ENCODE measurements around the gene KIRREL2. TPM values are rescaled to one million over a fixed set of nuclear protein-coding genes. Genes with fewer than 3 reads are reported as not detected.

Gene KIRREL2
- total RNA-seq, 2 donors from 2014 or later, result 1.2 TPM; not detected in 1

GRCh38 chr19:35841961-35842595 lies 14.6 kb upstream of the KIRREL2 start:
- Histone ChIP-seq H3K4me1 (replicated peaks) (peaks cover 3% of the 10 kb centered on the region), H3K36me3 (no peaks in the 10 kb centered on the region), H3K4me3 (no peak overlapping the region), H3K27ac (no peak overlapping the region), H3K9me3 (no peaks in the 10 kb centered on the region), H3K27me3 (replicated peaks; ENCODE audit: insufficient read depth) (peaks cover 16% of the 10 kb centered on the region)
- TF ChIP-seq POLR2A (IDR thresholded peaks at IDR 0.05) (no peak), POLR2AphosphoS5 (IDR thresholded peaks at IDR 0.05) (no peak)
- TF ChIP-seq, protein P1, sequence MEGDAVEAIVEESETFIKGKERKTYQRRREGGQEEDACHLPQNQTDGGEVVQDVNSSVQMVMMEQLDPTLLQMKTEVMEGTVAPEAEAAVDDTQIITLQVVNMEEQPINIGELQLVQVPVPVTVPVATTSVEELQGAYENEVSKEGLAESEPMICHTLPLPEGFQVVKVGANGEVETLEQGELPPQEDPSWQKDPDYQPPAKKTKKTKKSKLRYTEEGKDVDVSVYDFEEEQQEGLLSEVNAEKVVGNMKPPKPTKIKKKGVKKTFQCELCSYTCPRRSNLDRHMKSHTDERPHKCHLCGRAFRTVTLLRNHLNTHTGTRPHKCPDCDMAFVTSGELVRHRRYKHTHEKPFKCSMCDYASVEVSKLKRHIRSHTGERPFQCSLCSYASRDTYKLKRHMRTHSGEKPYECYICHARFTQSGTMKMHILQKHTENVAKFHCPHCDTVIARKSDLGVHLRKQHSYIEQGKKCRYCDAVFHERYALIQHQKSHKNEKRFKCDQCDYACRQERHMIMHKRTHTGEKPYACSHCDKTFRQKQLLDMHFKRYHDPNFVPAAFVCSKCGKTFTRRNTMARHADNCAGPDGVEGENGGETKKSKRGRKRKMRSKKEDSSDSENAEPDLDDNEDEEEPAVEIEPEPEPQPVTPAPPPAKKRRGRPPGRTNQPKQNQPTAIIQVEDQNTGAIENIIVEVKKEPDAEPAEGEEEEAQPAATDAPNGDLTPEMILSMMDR (IDR thresholded peaks at IDR 0.05), result no peak
- no peak for DNase-seq (ENCODE audit: low spot score)
- intact Hi-C loops (cut with DNase I), result no loop called here
- 84% methylated on average over 13 of the region's 13 CpGs for WGBS

DNA sequence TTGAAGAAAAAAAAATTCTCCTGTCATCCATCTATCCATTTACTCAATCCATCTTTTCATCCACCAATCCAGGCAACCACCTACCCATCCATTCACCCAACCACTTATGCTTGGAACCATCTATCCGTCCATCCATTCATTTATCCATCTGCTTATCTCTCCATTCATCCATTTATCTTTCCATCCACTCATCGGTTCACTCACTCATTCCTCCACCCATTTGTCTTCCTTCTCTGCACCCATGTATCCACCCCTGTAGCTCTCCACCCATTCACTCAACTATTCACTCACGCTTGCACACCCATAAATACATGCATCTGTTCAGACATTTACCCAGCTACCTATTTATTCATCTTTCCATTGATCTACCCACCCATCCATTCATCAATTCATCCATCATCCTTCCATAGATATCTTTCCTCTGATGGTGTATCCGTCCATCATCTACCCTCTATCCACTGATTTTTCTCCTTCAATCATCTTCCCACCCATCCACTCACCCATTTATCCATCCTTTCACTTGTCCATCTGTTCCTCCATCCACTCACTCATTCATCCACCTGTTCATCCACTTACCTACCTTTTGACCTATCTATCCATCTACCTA lies 13.9 kb upstream of the KIRREL2 start:
- no peak overlapping the region for H3K27ac ChIP-seq
- peaks cover 3% of the 10 kb centered on the region for H3K4me1 ChIP-seq (replicated peaks)
- no peaks in the 10 kb centered on the region for H3K36me3 ChIP-seq
- WGBS, result 85% methylated on average over 4 of the region's 4 CpGs
- intact Hi-C loops (cut with DNase I), result no loop called here
- TF ChIP-seq, protein P1 (IDR thresholded peaks at IDR 0.05), result no peak
- TF ChIP-seq POLR2A (IDR thresholded peaks at IDR 0.05) (no peak), POLR2AphosphoS5 (IDR thresholded peaks at IDR 0.05) (no peak)
- H3K9me3 ChIP-seq, result no peaks in the 10 kb centered on the region
- peaks cover 16% of the 10 kb centered on the region for H3K27me3 ChIP-seq (replicated peaks; ENCODE audit: insufficient read depth)
- no peak overlapping the region for H3K4me3 ChIP-seq
- no peak for DNase-seq (ENCODE audit: low spot score)

DNA sequence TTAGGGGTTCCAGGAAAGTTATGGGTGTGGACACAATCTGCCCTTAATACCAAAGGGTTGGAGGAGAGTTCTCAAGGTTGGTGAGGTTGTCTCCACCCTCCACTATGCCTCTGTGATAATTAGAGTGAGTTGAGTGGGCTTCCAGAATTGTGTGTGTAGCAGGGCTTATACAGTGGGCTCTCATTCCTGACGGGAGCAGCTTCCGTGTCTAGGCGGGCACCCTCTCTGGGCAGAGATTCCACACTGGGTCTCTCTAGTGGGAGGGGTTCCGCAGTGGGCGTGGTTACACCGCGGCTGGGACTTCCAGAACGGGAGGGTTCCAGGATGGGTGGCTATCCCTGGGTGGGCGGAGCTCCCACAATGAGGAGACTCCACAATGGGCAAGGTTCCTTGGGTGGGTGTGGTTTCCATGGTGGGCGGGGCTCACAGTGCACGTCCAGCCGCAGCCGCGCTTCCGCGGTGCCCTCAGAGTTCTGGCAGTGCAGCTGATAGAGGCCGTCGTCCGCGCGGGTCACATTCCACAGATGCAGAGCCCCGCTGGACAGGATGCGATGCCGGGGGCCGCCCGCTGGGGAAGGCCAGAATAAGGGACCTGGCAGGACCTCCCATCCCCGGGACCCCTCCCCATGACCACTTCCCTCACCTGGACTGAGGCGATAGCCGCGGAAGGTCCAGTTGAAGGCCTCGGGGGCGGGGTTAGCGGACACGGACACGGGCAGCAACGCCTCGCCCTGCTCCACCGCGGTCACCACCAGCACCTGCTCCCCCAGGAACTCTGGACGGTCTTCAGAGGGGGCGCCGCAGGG lies 12.8 kb upstream of the KIRREL2 start:
- intact Hi-C loops (cut with DNase I), result no loop called here
- H3K27ac ChIP-seq, result no peak overlapping the region
- DNase-seq (ENCODE audit: low spot score), result no peak
- H3K36me3 ChIP-seq, result no peaks in the 10 kb centered on the region
- TF ChIP-seq, protein P1 (IDR thresholded peaks at IDR 0.05), result no peak
- TF ChIP-seq POLR2AphosphoS5 (IDR thresholded peaks at IDR 0.05) (no peak), POLR2A (IDR thresholded peaks at IDR 0.05) (no peak)
- H3K4me3 ChIP-seq, result no peak overlapping the region
- 9% methylated on average over 37 of the region's 42 CpGs for WGBS
- H3K27me3 ChIP-seq (replicated peaks; ENCODE audit: insufficient read depth), result peaks cover 17% of the 10 kb centered on the region
- peaks cover 3% of the 10 kb centered on the region for H3K4me1 ChIP-seq (replicated peaks)
- no peaks in the 10 kb centered on the region for H3K9me3 ChIP-seq

GRCh38 chr19:35844482-35845214 lies 12.1 kb upstream of the KIRREL2 start:
- H3K36me3 ChIP-seq, result no peaks in the 10 kb centered on the region
- TF ChIP-seq POLR2AphosphoS5 (IDR thresholded peaks at IDR 0.05), result no peak
- TF ChIP-seq, protein P1 (IDR thresholded peaks at IDR 0.05), result no peak
- TF ChIP-seq POLR2A (IDR thresholded peaks at IDR 0.05), result no peak
- H3K27me3 ChIP-seq (replicated peaks; ENCODE audit: insufficient read depth), result peaks cover 20% of the 10 kb centered on the region
- H3K9me3 ChIP-seq, result no peaks in the 10 kb centered on the region
- intact Hi-C loops (cut with DNase I), result no loop called here
- WGBS, result 57% methylated on average over 16 of the region's 16 CpGs
- peaks cover 3% of the 10 kb centered on the region for H3K4me1 ChIP-seq (replicated peaks)
- H3K27ac ChIP-seq, result no peak overlapping the region
- H3K4me3 ChIP-seq, result no peak overlapping the region
- no peak for DNase-seq (ENCODE audit: low spot score)

Data from prostate gland (tissue), 2 donors.